Thymus (tissue), 11 donors: Measurements from ENCODE around the gene ATF5. TPM values are rescaled to one million over a fixed set of nuclear protein-coding genes. Genes with fewer than 3 reads are reported as not detected.
"Not testable (repeated sequence)": the region's sequence is repeated elsewhere in the genome, so short reads cannot be mapped to it uniquely, and the experiment has no call there.

Experiments used
- DNase-seq, 9 donors: peaks; one replicate each; pipeline ENCODE4 v3.0.0-alpha.2; 2013; ENCODE audit warnings: low spot score in 9 of 9, low read depth in 6 of 9, missing footprints in 1 of 9
- H3K27ac ChIP-seq, 2 donors: one replicate each; pipeline ENCODE4 v1.5.1; 2013; ENCODE audit warnings: control low read depth in 1 of 2, low read depth in 1 of 2, low read length in 1 of 2, mild to moderate bottlenecking in 1 of 2, moderate library complexity in 1 of 2
- H3K27me3 ChIP-seq, 2 donors: one replicate each; pipeline ENCODE4 v1.5.1; 2013; ENCODE audit warnings: low read length in 1 of 2; ENCODE audit not compliant: control insufficient read depth in 2 of 2, insufficient read depth in 1 of 2
- H3K36me3 ChIP-seq, 2 donors: one replicate each; pipeline ENCODE4 v1.5.1; 2013; ENCODE audit warnings: low read length in 1 of 2, mild to moderate bottlenecking in 1 of 2, moderate library complexity in 1 of 2; ENCODE audit not compliant: control insufficient read depth in 2 of 2, insufficient read depth in 2 of 2
- H3K4me1 ChIP-seq, 2 donors: one replicate each; pipeline ENCODE4 v1.5.1; 2013; ENCODE audit warnings: low read length in 2 of 2; ENCODE audit not compliant: control insufficient read depth in 2 of 2, insufficient read depth in 2 of 2
- H3K4me3 ChIP-seq, 2 donors: one replicate each; pipeline ENCODE4 v1.5.1; 2013; ENCODE audit warnings: low read length in 2 of 2, control low read depth in 1 of 2, mild to moderate bottlenecking in 1 of 2
- H3K9me3 ChIP-seq, 2 donors: one replicate each; pipeline ENCODE4 v1.5.1; 2013; ENCODE audit warnings: low read length in 1 of 2, mild to moderate bottlenecking in 1 of 2; ENCODE audit not compliant: control insufficient read depth in 2 of 2, insufficient read depth in 1 of 2
- WGBS: extraction: QIAGEN DNeasy Blood & Tissue Kit; methylation state at CpG from one replicate; pipeline ENCODE4 v1.1.7; 2013; 5-methylcytosine and 5-hydroxymethylcytosine counted together
- polyA plus RNA-seq: library from polyadenylated mRNA; stranded (reverse); fragments of 200-250 nt; gene quantifications from one replicate; pipeline ENCODE4 v1.2.3, GENCODE V29; 2013
- total RNA-seq: library from RNA; stranded (reverse); fragments of 120-200 nt; gene quantifications from one replicate; pipeline ENCODE4 v1.2.4, GENCODE V29; 2013
- donor health status: healthy.

The ATF5 gene
- total and polyA plus RNA-seq, 2 donors: 16.0 to 53.9 TPM

GRCh38 chr19:49951806-49952478 lies 22.9 kb downstream of the ATF5 start:
- H3K4me1 ChIP-seq: peaks cover 0 to 4% of the 10 kb centered on the region in 2 donors
- H3K27me3 ChIP-seq: peaks cover 0 to 41% of the 10 kb centered on the region in 2 donors
- WGBS: 94% methylated on average over 9 of the region's 9 CpGs
- H3K4me3 ChIP-seq: no peak overlapping the region
- H3K9me3 ChIP-seq: no peaks in the 10 kb centered on the region
- no peak for DNase-seq
- no peak overlapping the region for H3K27ac ChIP-seq
- H3K36me3 ChIP-seq: no peaks in the 10 kb centered on the region

- Histone ChIP-seq H3K36me3 (no peaks in the 10 kb centered on the region), H3K4me1 (peaks cover 0 to 4% of the 10 kb centered on the region in 2 donors)
Observed at GRCh38 chr19:49952479-49952836, 23.5 kb downstream of the ATF5 start.

GRCh38 chr19:49952906-49953305 lies 23.9 kb downstream of the ATF5 start:
- peaks cover 0 to 4% of the 10 kb centered on the region in 2 donors for H3K4me1 ChIP-seq
- DNase-seq: no peak
- no peaks in the 10 kb centered on the region for H3K9me3 ChIP-seq
- H3K27me3 ChIP-seq: peaks cover 0 to 41% of the 10 kb centered on the region in 2 donors
- H3K36me3 ChIP-seq: no peaks in the 10 kb centered on the region
- no peak overlapping the region for H3K4me3 ChIP-seq
- no peak overlapping the region for H3K27ac ChIP-seq
- 93% methylated on average over 13 of the region's 13 CpGs for WGBS

More at GRCh38 chr19:49952479-49952836, 23.5 kb downstream of the ATF5 start:
- no peaks in the 10 kb centered on the region for H3K9me3 ChIP-seq
- peaks cover 0 to 41% of the 10 kb centered on the region in 2 donors for H3K27me3 ChIP-seq
- DNase-seq: no peak
- H3K27ac ChIP-seq: no peak overlapping the region
- no peak overlapping the region for H3K4me3 ChIP-seq

- 71% methylated on average over 7 of the region's 7 CpGs for WGBS
- Histone ChIP-seq H3K4me3 (no peak overlapping the region), H3K9me3 (no peaks in the 10 kb centered on the region), H3K27me3 (peaks cover 0 to 41% of the 10 kb centered on the region in 2 donors), H3K27ac (no peak overlapping the region), H3K4me1 (peaks cover 0 to 4% of the 10 kb centered on the region in 2 donors), H3K36me3 (no peaks in the 10 kb centered on the region)
- DNase-seq: peak in 1 of 9 donors; percentile 10
Observed at GRCh38 chr19:49953416-49953815, 24.4 kb downstream of the ATF5 start.

- peaks cover 0 to 41% of the 10 kb centered on the region in 2 donors for H3K27me3 ChIP-seq
- H3K27ac ChIP-seq: no peak overlapping the region
- WGBS: 41% methylated on average over 12 of the region's 12 CpGs
- peak in 1 of 9 donors; percentile 14 for DNase-seq
- no peaks in the 10 kb centered on the region for H3K36me3 ChIP-seq
- H3K4me1 ChIP-seq: peaks cover 0 to 4% of the 10 kb centered on the region in 2 donors
- H3K9me3 ChIP-seq: no peaks in the 10 kb centered on the region
- H3K4me3 ChIP-seq: no peak overlapping the region
Observed at GRCh38 chr19:49954092-49954829, 25.3 kb downstream of the ATF5 start.

GRCh38 chr19:49954933-49955332 lies 25.9 kb downstream of the ATF5 start:
- Histone ChIP-seq H3K9me3 (no peaks in the 10 kb centered on the region), H3K27ac (no peak overlapping the region), H3K36me3 (no peaks in the 10 kb centered on the region), H3K4me1 (peaks cover 0 to 4% of the 10 kb centered on the region in 2 donors), H3K4me3 (no peak overlapping the region), H3K27me3 (peaks cover 0 to 41% of the 10 kb centered on the region in 2 donors)
- DNase-seq: no peak
- WGBS: 91% methylated on average over 11 of the region's 11 CpGs

GRCh38 chr19:49956115-49956495 lies 27.1 kb downstream of the ATF5 start:
- no peak overlapping the region for H3K27ac ChIP-seq
- H3K27me3 ChIP-seq: peaks cover 0 to 37% of the 10 kb centered on the region in 2 donors
- H3K4me3 ChIP-seq: no peak overlapping the region
- no peak for DNase-seq
- WGBS: 92% methylated on average over 9 of the region's 9 CpGs
- no peaks in the 10 kb centered on the region for H3K9me3 ChIP-seq
- H3K4me1 ChIP-seq: peaks cover 0 to 4% of the 10 kb centered on the region in 2 donors
- H3K36me3 ChIP-seq: no peaks in the 10 kb centered on the region

- peaks cover 0 to 4% of the 10 kb centered on the region in 2 donors for H3K4me1 ChIP-seq
- 90% methylated on average over 10 of the region's 10 CpGs for WGBS
- no peak for DNase-seq
- no peaks in the 10 kb centered on the region for H3K9me3 ChIP-seq
- no peaks in the 10 kb centered on the region for H3K36me3 ChIP-seq
- peaks cover 0 to 28% of the 10 kb centered on the region in 2 donors for H3K27me3 ChIP-seq
- no peak overlapping the region for H3K27ac ChIP-seq
- no peak overlapping the region for H3K4me3 ChIP-seq
Observed at GRCh38 chr19:49957262-49957915, 28.4 kb downstream of the ATF5 start.

GRCh38 chr19:49958144-49958543 lies 29.1 kb downstream of the ATF5 start:
- H3K27me3 ChIP-seq: peaks cover 0 to 24% of the 10 kb centered on the region in 2 donors
- not testable (repeated sequence) for H3K36me3 ChIP-seq, DNase-seq, H3K9me3 ChIP-seq, H3K4me1 ChIP-seq, H3K27ac ChIP-seq, H3K4me3 ChIP-seq
- WGBS: 77% methylated on average over 9 of the region's 9 CpGs
